PC-3 (cell line): ENCODE measurements around the gene KCNH1. TPM values are rescaled to one million over a fixed set of nuclear protein-coding genes. Genes with fewer than 3 reads are reported as not detected.
"Not testable (repeated sequence)": the region's sequence is repeated elsewhere in the genome, so short reads cannot be mapped to it uniquely, and the experiment has no call there.

Experiments
- ATAC-seq: fragments of 200-7000 bp; cut with Tn5 transposase; 2 replicates; pipeline ENCODE4 v1.9.1; 2020; ENCODE audit warnings: mild to moderate bottlenecking, moderate library complexity
- BruUV-seq: library from RNA; stranded (reverse); fragments of 400-500 nt; replicated peaks from 2 replicates; lab custom pipeline; 2021; lab: Mats Ljungman, UMichigan
- CTCF ChIA-PET: fragments of 300-600 bp; sonication (Branson Sonifier 250); formaldehyde crosslinking; loops from one replicate; lab custom pipeline; 2022; ENCODE audit warnings: antibody characterized with exemption; lab: Charles Lee
- POLR2A ChIA-PET: fragments of 300-600 bp; sonication (Branson Sonifier 250); formaldehyde crosslinking; loops from one replicate; lab custom pipeline; 2022; ENCODE audit warnings: antibody characterized with exemption; ENCODE audit not compliant: unreplicated experiment; lab: Charles Lee
- DNase-seq: peaks from one replicate; pipeline ENCODE4 v3.0.0-alpha.2; 2015
- H2AFZ ChIP-seq: fragments of 300-600 bp; sonication (generic); 2 replicates; pipeline ENCODE4 v1.6.0; 2016; ENCODE audit warnings: antibody characterized with exemption, low read length
- H3F3A ChIP-seq: fragments of 300-600 bp; sonication (generic); one replicate; pipeline ENCODE4 v1.6.0; 2017; ENCODE audit warnings: antibody characterized with exemption, low read length, control low read depth, mild to moderate bottlenecking; ENCODE audit not compliant: unreplicated experiment
- H3K27ac ChIP-seq: fragments of 300-600 bp; sonication (generic); 2 replicates; pipeline ENCODE4 v1.5.1; 2016; ENCODE audit warnings: mild to moderate bottlenecking, low read length
- H3K27me3 ChIP-seq: fragments of 300-600 bp; sonication (generic); 2 replicates; pipeline ENCODE4 v1.6.1; 2016; ENCODE audit warnings: low read length, mixed read lengths
- H3K36me3 ChIP-seq: fragments of 300-600 bp; sonication (generic); 2 replicates; pipeline ENCODE4 v1.6.1; 2016; ENCODE audit warnings: low read depth, mixed run types, low read length, mixed read lengths
- H3K4me1 ChIP-seq: fragments of 300-600 bp; sonication (generic); 2 replicates; pipeline ENCODE4 v1.5.1; 2016; ENCODE audit warnings: low read length; ENCODE audit not compliant: insufficient read depth
- H3K4me2 ChIP-seq: fragments of 300-600 bp; sonication (generic); 2 replicates; pipeline ENCODE4 v1.6.0; 2016; ENCODE audit warnings: low read length
- H3K4me3 ChIP-seq: fragments of 300-600 bp; sonication (generic); 2 replicates; pipeline ENCODE4 v1.5.1; 2016; ENCODE audit warnings: mild to moderate bottlenecking, low read length, mixed read lengths
- H3K79me2 ChIP-seq: fragments of 300-600 bp; sonication (generic); 2 replicates; pipeline ENCODE4 v1.6.1; 2017; ENCODE audit warnings: low read length, mixed read lengths
- H3K9ac ChIP-seq: fragments of 300-600 bp; sonication (generic); 2 replicates; pipeline ENCODE4 v1.6.0; 2016; ENCODE audit warnings: mild to moderate bottlenecking, low read length
- H3K9me2 ChIP-seq: fragments of 300-600 bp; sonication (generic); replicated peaks from 2 replicates; pipeline ENCODE4 v1.6.1; 2016; ENCODE audit warnings: mixed run types, low read length, mixed read lengths
- H3K9me3 ChIP-seq: fragments of 300-600 bp; sonication (generic); 2 replicates; pipeline ENCODE4 v1.6.1; 2016; ENCODE audit warnings: low read length, mixed read lengths
- H4K20me1 ChIP-seq: fragments of 300-600 bp; sonication (generic); 2 replicates; pipeline ENCODE4 v1.6.1; 2016; ENCODE audit warnings: low read length, mixed read lengths
- CTCF ChIP-seq: fragments of 300-600 bp; sonication (generic); conservative IDR thresholded peaks from 2 replicates; pipeline ENCODE4 v1.5.1; 2017; ENCODE audit warnings: antibody characterized with exemption, low read depth, mild to moderate bottlenecking, low read length
- EZH2 ChIP-seq: fragments of 300-600 bp; sonication (generic); IDR thresholded peaks from one replicate; pipeline ENCODE4 v1.6.1; 2017; ENCODE audit warnings: antibody characterized with exemption, mild to moderate bottlenecking, low read length; ENCODE audit not compliant: unreplicated experiment
- EZH2phosphoT487 ChIP-seq: fragments of 300-600 bp; sonication (generic); IDR thresholded peaks from 2 replicates; pipeline ENCODE4 v1.6.1; 2018; ENCODE audit warnings: mild to moderate bottlenecking, antibody characterized with exemption, low read length, borderline replicate concordance
- intact Hi-C: fragments of 100-400 bp; cut with micrococcal nuclease; formaldehyde crosslinking; loops from 2 replicates; pipeline ENCODE4 v1.9.0; 2023
- total RNA-seq: library from RNA; depleted of rRNA; stranded (reverse); fragments of >200 nt; gene quantifications from 2 replicates; pipeline ENCODE4 v1.2.3, GENCODE V29; 2014

Gene KCNH1
- total RNA-seq, 1 experiment from 2014 or later = not detected

- intact Hi-C loops = loop anchor here (2.0 kb wide), 1 partner anchor 366 kb away; no protein-coding TSS in a partner anchor
- no peak for DNase-seq
- BruUV-seq = no TSS peak
Measured at GRCh38 chr1:210951279-210951678, 182.7 kb downstream of the KCNH1 start.

GRCh38 chr1:210949940-210950546, 183.9 kb downstream of the KCNH1 start:
- H3K4me3 ChIP-seq, H3K79me2 ChIP-seq, CTCF ChIA-PET, H3K9me3 ChIP-seq, H3K36me3 ChIP-seq, H3K4me2 ChIP-seq, H3K27ac ChIP-seq, H3K4me1 ChIP-seq, POLR2A ChIA-PET, H3K9ac ChIP-seq, H2AFZ ChIP-seq, BruUV-seq, H3K9me2 ChIP-seq, H4K20me1 ChIP-seq, H3F3A ChIP-seq: not testable (repeated sequence)
- H3K27me3 ChIP-seq = peaks cover 14% of the 10 kb centered on the region
- intact Hi-C loops = loop anchor here (2.0 kb wide), 1 partner anchor 365 kb away; no protein-coding TSS in a partner anchor
- TF ChIP-seq CTCF = peak; percentile 68
- ATAC-seq = peak; percentile 45; the same call in 1 of the 2 replicates
- peak; percentile 65 for DNase-seq

More at GRCh38 chr1:210951279-210951678, 182.7 kb downstream of the KCNH1 start:
- TF ChIP-seq CTCF = no peak
- TF ChIP-seq EZH2 = no peak
- TF ChIP-seq EZH2phosphoT487 = no peak
- ATAC-seq = no peak
- Histone ChIP-seq H3K27ac (no peak overlapping the region), H3K79me2 (no peaks in the 10 kb centered on the region), H3F3A (no peaks in the 10 kb centered on the region), H3K4me1 (no peaks in the 10 kb centered on the region), H3K4me3 (no peak overlapping the region), H3K36me3 (no peaks in the 10 kb centered on the region), H4K20me1 (no peaks in the 10 kb centered on the region), H3K9me2 (no peaks in the 10 kb centered on the region), H3K27me3 (peaks cover 8% of the 10 kb centered on the region; the same call in 1 of the 2 replicates), H3K9me3 (no peaks in the 10 kb centered on the region), H3K4me2 (no peak overlapping the region), H2AFZ (no peak overlapping the region), H3K9ac (no peak overlapping the region)
- POLR2A ChIA-PET = no interaction called here
- CTCF ChIA-PET = no interaction called here

DNA sequence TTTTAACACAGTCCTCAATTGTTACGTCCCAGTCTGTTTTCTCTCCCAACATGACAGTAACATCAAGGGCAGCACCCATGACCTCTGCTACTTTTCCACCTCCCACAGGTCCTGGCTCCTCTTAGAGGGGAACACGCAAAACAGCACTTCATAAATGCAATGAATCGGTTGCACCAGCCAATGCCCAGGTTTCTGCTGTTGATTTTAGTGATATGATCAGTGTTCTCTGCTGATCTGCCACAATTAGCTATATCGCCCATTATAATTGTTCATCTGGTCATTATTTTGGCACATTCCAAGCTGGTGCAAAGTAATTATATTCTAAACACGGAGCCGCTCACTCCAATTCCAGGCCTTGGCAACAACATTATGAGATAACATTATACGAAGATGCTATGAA, 184.5 kb downstream of the KCNH1 start:
- H3K4me2 ChIP-seq = no peak overlapping the region

More for the DNA sequence above, 184.5 kb downstream of the KCNH1 start:
- H3K79me2 ChIP-seq = no peaks in the 10 kb centered on the region
- no peak overlapping the region for H2AFZ ChIP-seq
- ChIA-PET POLR2A (no interaction called here), CTCF (no interaction called here)
- no peaks in the 10 kb centered on the region for H4K20me1 ChIP-seq
- peaks cover 14% of the 10 kb centered on the region for H3K27me3 ChIP-seq
- H3K27ac ChIP-seq = no peak overlapping the region
- no TSS peak for BruUV-seq
- no peaks in the 10 kb centered on the region for H3K9me2 ChIP-seq
- no peaks in the 10 kb centered on the region for H3F3A ChIP-seq
- H3K4me3 ChIP-seq = no peak overlapping the region
- H3K36me3 ChIP-seq = no peaks in the 10 kb centered on the region
- no peak for TF ChIP-seq EZH2phosphoT487
- TF ChIP-seq CTCF = no peak
- no peak for TF ChIP-seq EZH2
- H3K4me1 ChIP-seq = no peaks in the 10 kb centered on the region
- no peaks in the 10 kb centered on the region for H3K9me3 ChIP-seq
- H3K9ac ChIP-seq = no peak overlapping the region
- DNase-seq (no peak), ATAC-seq (no peak)
- intact Hi-C loops = no loop called here
